Colonic mucosa (tissue), 4 donors: ENCODE results near the gene GRIA4. TPM values are rescaled to one million over a fixed set of nuclear protein-coding genes. Genes with fewer than 3 reads are reported as not detected.

Source experiments
- DNase-seq: peaks from one replicate; pipeline ENCODE4 v3.0.0-alpha.2; 2020
- H3K27ac ChIP-seq: fragments of 200-600 bp; one replicate; pipeline ENCODE4 v1.8.0; 2021
- H3K27me3 ChIP-seq: fragments of 200-600 bp; one replicate; pipeline ENCODE4 v1.8.0; 2021
- H3K36me3 ChIP-seq: fragments of 200-600 bp; one replicate; pipeline ENCODE4 v1.8.0; 2021
- H3K4me1 ChIP-seq: fragments of 200-600 bp; one replicate; pipeline ENCODE4 v1.8.0; 2021; ENCODE audit warnings: mild to moderate bottlenecking
- H3K4me3 ChIP-seq: fragments of 200-600 bp; one replicate; pipeline ENCODE4 v1.8.0; 2021
- H3K9ac ChIP-seq, 2 donors: one replicate each; pipeline ENCODE4 v1.7.0; 2013; ENCODE audit warnings: control low read depth in 2 of 2, low read depth in 2 of 2, low read length in 2 of 2
- H3K9me3 ChIP-seq: fragments of 200-600 bp; one replicate; pipeline ENCODE4 v1.8.0; 2021
- CTCF ChIP-seq: fragments of 200-600 bp; IDR thresholded peaks from one replicate; pipeline ENCODE4 v1.8.0; 2022; ENCODE audit warnings: antibody characterized with exemption, mild to moderate bottlenecking
- intact Hi-C: fragments of 100-400 bp; cut with DNase I; formaldehyde crosslinking; loops from one replicate; pipeline ENCODE4 v1.14.1; 2022
- total RNA-seq, 2 donors: library from RNA; stranded (reverse); fragmentation: NEBNext Ultra II Directional in 1 of 2; extraction: Animal tissue kit (Norgen Biotek cat#: 25700) in 1 of 2; gene quantifications; one replicate each; pipeline ENCODE4 v1.2.1, GENCODE V29; 2021
- donor health status: healthy.
- donor health status: DM: no; HTN: no; CAD: no.
- donor health status: DM: no; HTN: no; CAD: no.

Gene GRIA4
- total RNA-seq, 2 donors from 2014 or later: 0.67 to 0.69 TPM

- Histone ChIP-seq H3K9ac (no peak overlapping the region), H3K4me3 (no peak overlapping the region), H3K27ac (no peak overlapping the region), H3K36me3 (no peaks in the 10 kb centered on the region), H3K4me1 (no peaks in the 10 kb centered on the region), H3K27me3 (no peaks in the 10 kb centered on the region), H3K9me3 (no peaks in the 10 kb centered on the region)
- intact Hi-C loops: no loop called here
- DNase-seq: no peak
- TF ChIP-seq CTCF: no peak
Observed at GRCh38 chr11:105979997-105980703, 370.3 kb downstream of the GRIA4 start.

GRCh38 chr11:105986554-105986953, 376.7 kb downstream of the GRIA4 start:
- Histone ChIP-seq H3K4me3 (no peak overlapping the region), H3K27me3 (no peaks in the 10 kb centered on the region), H3K9ac (no peak overlapping the region), H3K27ac (no peak overlapping the region), H3K4me1 (no peaks in the 10 kb centered on the region), H3K36me3 (no peaks in the 10 kb centered on the region), H3K9me3 (no peaks in the 10 kb centered on the region)
- DNase-seq: no peak
- intact Hi-C loops: no loop called here
- TF ChIP-seq CTCF: no peak

- intact Hi-C loops: no loop called here
- TF ChIP-seq CTCF: no peak
Observed at GRCh38 chr11:105988197-105988596, 378.3 kb downstream of the GRIA4 start.

DNA sequence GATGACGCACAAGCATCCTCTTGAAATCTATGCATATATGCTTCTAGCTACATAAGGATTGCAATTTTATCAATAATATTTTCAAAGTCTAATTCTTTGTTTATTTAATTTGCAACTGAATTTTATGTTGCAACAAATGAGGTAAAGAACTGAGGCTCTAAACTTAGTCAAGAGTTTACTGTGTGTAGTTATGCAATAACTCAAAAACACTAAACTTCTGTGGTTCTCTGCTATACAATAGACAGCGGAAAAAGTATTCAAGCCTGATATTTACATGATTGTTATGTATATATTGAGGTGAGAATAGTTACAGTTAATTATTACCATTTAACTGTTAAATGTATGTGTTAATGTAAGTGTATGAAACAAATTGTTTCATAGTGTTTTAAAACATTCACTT, 379.3 kb downstream of the GRIA4 start:
- intact Hi-C loops: no loop called here
- Histone ChIP-seq H3K27ac (no peak overlapping the region), H3K4me1 (no peaks in the 10 kb centered on the region), H3K9me3 (no peaks in the 10 kb centered on the region), H3K4me3 (no peak overlapping the region), H3K27me3 (no peaks in the 10 kb centered on the region), H3K9ac (no peak overlapping the region), H3K36me3 (no peaks in the 10 kb centered on the region)
- no peak for TF ChIP-seq CTCF
- no peak for DNase-seq

More at GRCh38 chr11:105988197-105988596, 378.3 kb downstream of the GRIA4 start:
- Histone ChIP-seq H3K4me1 (no peaks in the 10 kb centered on the region), H3K27ac (no peak overlapping the region), H3K9ac (no peak overlapping the region), H3K4me3 (no peak overlapping the region), H3K36me3 (no peaks in the 10 kb centered on the region), H3K27me3 (no peaks in the 10 kb centered on the region), H3K9me3 (no peaks in the 10 kb centered on the region)
- DNase-seq: no peak

GRCh38 chr11:105991888-105992287, 382.0 kb downstream of the GRIA4 start:
- intact Hi-C loops: no loop called here
- Histone ChIP-seq H3K9ac (no peak overlapping the region), H3K4me3 (no peak overlapping the region), H3K27ac (no peak overlapping the region), H3K4me1 (no peaks in the 10 kb centered on the region), H3K27me3 (no peaks in the 10 kb centered on the region), H3K36me3 (no peaks in the 10 kb centered on the region), H3K9me3 (no peaks in the 10 kb centered on the region)
- DNase-seq: no peak
- TF ChIP-seq CTCF: no peak
